ENCODE measurements around the gene NUAK2. TPM values are rescaled to one million over a fixed set of nuclear protein-coding genes. Genes with fewer than 3 reads are reported as not detected.

The NUAK2 gene
- polyA plus RNA-seq, 3 donors, result 9.1 to 44.9 (median 21.9) TPM

- Histone ChIP-seq H3K27ac (ENCODE audit: low read depth in 1 of 2, low read length in 2 of 2) (no peak overlapping the region), H3K9me3 (replicated peaks in 1 of 2; ENCODE audit: control insufficient read depth in 1 of 2, insufficient read depth in 1 of 2, low read length in 2 of 2) (no peaks in the 10 kb centered on the region), H3K36me3 (replicated peaks in 1 of 2; ENCODE audit: control insufficient read depth in 1 of 2, insufficient read depth in 2 of 2, low read length in 2 of 2) (no peaks in the 10 kb centered on the region), H3K4me1 (ENCODE audit: control insufficient read depth in 1 of 2, insufficient read depth in 2 of 2, low read length in 2 of 2) (peaks cover 4 to 5% of the 10 kb centered on the region in 2 donors), H3K4me3 (replicated peaks in 1 of 3; ENCODE audit: low read depth in 2 of 3, low read length in 3 of 3) (no peak overlapping the region), H3K79me2 (ENCODE audit: insufficient read depth, low read length) (no peaks in the 10 kb centered on the region), H4K20me1 (ENCODE audit: insufficient read depth, low read length) (no peaks in the 10 kb centered on the region), H3K27me3 (ENCODE audit: control insufficient read depth in 2 of 2, insufficient read depth in 2 of 2, low read length in 2 of 2) (no peaks in the 10 kb centered on the region), H3K4me2 (replicated peaks; ENCODE audit: extremely low read depth, low read length, poor library complexity, severe bottlenecking) (no peak overlapping the region), H3K9ac (ENCODE audit: insufficient read depth, low read length, poor library complexity, severe bottlenecking) (no peak overlapping the region), H2AFZ (ENCODE audit: insufficient read depth, low read depth, low read length, poor library complexity, severe bottlenecking) (no peak overlapping the region)
- Mint-ChIP-seq H3K4me3 (no peak overlapping the region), H3K9me3 (peaks cover 0 to 3% (median 0%) of the 10 kb centered on the region in 7 donors), H3K27ac (peak overlapping the region in 3 of 7 donors; percentile 13 to 62 (median 42)), H3K4me1 (peaks cover 19% of the 10 kb centered on the region), H3K36me3 (peaks cover 0 to 6% of the 10 kb centered on the region in 2 donors), H3K27me3 (ENCODE audit: low read depth in 3 of 3) (peaks cover 3 to 9% (median 5%) of the 10 kb centered on the region in 3 donors)
- TF ChIP-seq CTCF (IDR thresholded peaks at IDR 0.05), result no peak
- WGBS (ENCODE audit: insufficient coverage), result 91% methylated on average over 9 of the region's 9 CpGs
- DNase-seq, result no peak
- intact Hi-C loops (cut with micrococcal nuclease), result loop anchor here in 1 of 2 donors (10.0 kb wide), 1 partner anchor 249 kb away; no protein-coding TSS in a partner anchor
These were observed 45.4 kb downstream of the NUAK2 start for GRCh38 chr1:205275916-205276688.

- no peak for TF ChIP-seq CTCF (IDR thresholded peaks at IDR 0.05)
- no peaks in the 10 kb centered on the region for H3K9me3 ChIP-seq (replicated peaks in 1 of 2; ENCODE audit: control insufficient read depth in 1 of 2, insufficient read depth in 1 of 2, low read length in 2 of 2)
- intact Hi-C loops (cut with micrococcal nuclease), result loop anchor here in 1 of 2 donors (10.0 kb wide), 1 partner anchor 250 kb away; no protein-coding TSS in a partner anchor
- peaks cover 0 to 9% (median 3%) of the 10 kb centered on the region in 3 donors for H3K27me3 Mint-ChIP-seq (ENCODE audit: low read depth in 3 of 3)
- H3K79me2 ChIP-seq (ENCODE audit: insufficient read depth, low read length), result no peaks in the 10 kb centered on the region
- H3K4me3 Mint-ChIP-seq, result no peak overlapping the region
- 70% methylated on average over 2 of the region's 3 CpGs for WGBS (ENCODE audit: insufficient coverage)
- H2AFZ ChIP-seq (ENCODE audit: insufficient read depth, low read depth, low read length, poor library complexity, severe bottlenecking), result no peak overlapping the region
- H3K27ac Mint-ChIP-seq, result peak overlapping the region in 2 of 7 donors; percentile 22 to 32
- no peaks in the 10 kb centered on the region for H3K27me3 ChIP-seq (ENCODE audit: control insufficient read depth in 2 of 2, insufficient read depth in 2 of 2, low read length in 2 of 2)
- no peak overlapping the region for H3K27ac ChIP-seq (ENCODE audit: low read depth in 1 of 2, low read length in 2 of 2)
- peaks cover 19% of the 10 kb centered on the region for H3K4me1 Mint-ChIP-seq
- no peaks in the 10 kb centered on the region for H3K36me3 ChIP-seq (replicated peaks in 1 of 2; ENCODE audit: control insufficient read depth in 1 of 2, insufficient read depth in 2 of 2, low read length in 2 of 2)
- H3K4me1 ChIP-seq (ENCODE audit: control insufficient read depth in 1 of 2, insufficient read depth in 2 of 2, low read length in 2 of 2), result peaks cover 4 to 5% of the 10 kb centered on the region in 2 donors
- peaks cover 0 to 4% of the 10 kb centered on the region in 2 donors for H3K36me3 Mint-ChIP-seq
- H3K9me3 Mint-ChIP-seq, result no peaks in the 10 kb centered on the region
- H3K9ac ChIP-seq (ENCODE audit: insufficient read depth, low read length, poor library complexity, severe bottlenecking), result no peak overlapping the region
- H3K4me2 ChIP-seq (replicated peaks; ENCODE audit: extremely low read depth, low read length, poor library complexity, severe bottlenecking), result no peak overlapping the region
- DNase-seq, result no peak
- H4K20me1 ChIP-seq (ENCODE audit: insufficient read depth, low read length), result no peaks in the 10 kb centered on the region
- H3K4me3 ChIP-seq (replicated peaks in 1 of 3; ENCODE audit: low read depth in 2 of 3, low read length in 3 of 3), result no peak overlapping the region
These were observed 46.4 kb downstream of the NUAK2 start for GRCh38 chr1:205275133-205275532.
